ENCODE data around the gene CEP192. TPM values are rescaled to one million over a fixed set of nuclear protein-coding genes. Genes with fewer than 3 reads are reported as not detected.
"Not testable (repeated sequence)": the region's sequence is repeated elsewhere in the genome, so short reads cannot be mapped to it uniquely, and the experiment has no call there.

Gene CEP192
- total RNA-seq, 1 donor, result 29.7 TPM

DNA sequence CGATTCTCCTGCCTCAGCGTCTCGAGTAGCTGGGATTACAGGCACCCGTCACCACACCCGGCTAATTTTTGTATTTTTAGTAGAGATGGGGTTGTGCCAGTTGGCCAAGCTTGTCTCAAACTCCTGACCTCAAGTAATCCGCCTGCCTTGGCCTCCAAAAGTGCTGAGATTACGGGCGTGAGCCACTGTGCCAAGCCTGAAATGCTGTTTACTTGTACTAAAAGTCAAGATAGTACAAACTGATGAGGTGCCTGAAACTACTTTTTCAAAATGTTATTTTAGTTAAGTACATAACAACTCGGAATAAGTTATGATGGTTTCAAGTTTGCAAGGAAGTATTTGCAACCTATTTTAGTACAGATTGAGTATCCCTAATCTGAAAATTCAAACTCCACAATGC lies 85.7 kb downstream of the CEP192 start:
- Histone ChIP-seq H3K36me3 (ENCODE audit: insufficient read depth, low read length) (peaks cover 32% of the 10 kb centered on the region), H3K4me1 (ENCODE audit: insufficient read depth, low read length) (no peaks in the 10 kb centered on the region), H3K4me3 (ENCODE audit: insufficient read depth, low read length) (no peak overlapping the region), H3K9me3 (ENCODE audit: low read depth, low read length) (no peaks in the 10 kb centered on the region), H3K27me3 (ENCODE audit: insufficient read depth, low read length) (no peaks in the 10 kb centered on the region), H4K20me1 (ENCODE audit: insufficient read depth, low read length) (no peaks in the 10 kb centered on the region), H3K4me2 (ENCODE audit: insufficient read depth, low read length) (no peak overlapping the region), H3K79me2 (ENCODE audit: insufficient read depth, low read length) (no peaks in the 10 kb centered on the region), H2AFZ (ENCODE audit: low read length) (no peak overlapping the region), H3K27ac (ENCODE audit: low read depth, low read length) (no peak overlapping the region)
- no peak for TF ChIP-seq CTCF (IDR thresholded peaks at IDR 0.05; ENCODE audit: extremely low read depth, low read depth, low read length)
- DNase-seq (ENCODE audit: insufficient read length, low spot score, missing footprints), result no peak

DNA sequence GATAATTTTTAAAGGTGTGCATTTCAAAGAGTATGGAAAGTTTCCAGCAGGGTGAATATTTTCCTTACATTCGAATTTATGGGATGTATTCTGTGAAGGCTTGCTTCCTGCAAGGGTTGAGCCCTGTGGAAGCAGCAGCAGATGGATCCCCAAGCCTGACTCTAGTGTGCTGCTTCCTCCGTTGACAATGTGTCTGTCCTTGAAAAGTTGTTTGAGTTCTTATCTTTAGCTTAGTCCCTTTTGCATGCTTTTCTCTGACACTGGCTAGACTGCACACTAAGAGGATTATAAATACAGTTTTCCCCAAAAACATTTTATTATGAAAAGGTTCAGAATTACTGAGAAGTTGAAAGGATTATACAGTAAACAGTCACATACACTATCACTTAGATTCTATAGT lies 86.3 kb downstream of the CEP192 start:
- Histone ChIP-seq H3K4me3 (ENCODE audit: insufficient read depth, low read length) (no peak overlapping the region), H4K20me1 (ENCODE audit: insufficient read depth, low read length) (no peaks in the 10 kb centered on the region), H3K36me3 (ENCODE audit: insufficient read depth, low read length) (peaks cover 26% of the 10 kb centered on the region), H3K4me1 (ENCODE audit: insufficient read depth, low read length) (no peaks in the 10 kb centered on the region), H3K27me3 (ENCODE audit: insufficient read depth, low read length) (no peaks in the 10 kb centered on the region), H2AFZ (ENCODE audit: low read length) (no peak overlapping the region), H3K9me3 (ENCODE audit: low read depth, low read length) (no peaks in the 10 kb centered on the region), H3K79me2 (ENCODE audit: insufficient read depth, low read length) (no peaks in the 10 kb centered on the region), H3K27ac (ENCODE audit: low read depth, low read length) (no peak overlapping the region), H3K4me2 (ENCODE audit: insufficient read depth, low read length) (no peak overlapping the region)
- TF ChIP-seq CTCF (IDR thresholded peaks at IDR 0.05; ENCODE audit: extremely low read depth, low read depth, low read length), result no peak
- no peak for DNase-seq (ENCODE audit: insufficient read length, low spot score, missing footprints)

DNA sequence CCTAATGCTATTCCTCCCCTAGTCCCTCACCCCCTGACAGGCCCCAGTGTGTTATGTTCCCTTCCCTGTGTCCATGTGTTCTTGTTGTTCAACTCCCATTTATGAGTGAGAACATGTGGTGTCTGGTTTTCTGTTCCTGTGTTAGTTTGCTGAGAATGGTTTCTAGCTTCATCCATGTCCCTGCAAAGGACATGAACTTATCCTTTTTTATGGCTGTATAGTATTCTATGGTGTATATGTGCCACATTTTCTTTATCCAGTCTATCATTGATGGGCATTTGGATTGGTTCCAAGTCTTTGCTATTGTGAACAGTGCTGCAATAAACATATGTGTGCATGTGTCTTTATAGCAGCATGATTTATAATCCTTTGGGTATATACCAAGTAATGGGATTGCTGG lies 86.9 kb downstream of the CEP192 start:
- not testable (repeated sequence) for H3K27ac ChIP-seq (ENCODE audit: low read depth, low read length); H3K4me3 ChIP-seq (ENCODE audit: insufficient read depth, low read length); H3K4me2 ChIP-seq (ENCODE audit: insufficient read depth, low read length); H3K4me1 ChIP-seq (ENCODE audit: insufficient read depth, low read length); H3K27me3 ChIP-seq (ENCODE audit: insufficient read depth, low read length); DNase-seq (ENCODE audit: insufficient read length, low spot score, missing footprints); H3K79me2 ChIP-seq (ENCODE audit: insufficient read depth, low read length); H3K9me3 ChIP-seq (ENCODE audit: low read depth, low read length); H4K20me1 ChIP-seq (ENCODE audit: insufficient read depth, low read length); H2AFZ ChIP-seq (ENCODE audit: low read length)
- peaks cover 20% of the 10 kb centered on the region for H3K36me3 ChIP-seq (ENCODE audit: insufficient read depth, low read length)

- TF ChIP-seq CTCF (IDR thresholded peaks at IDR 0.05; ENCODE audit: extremely low read depth, low read depth, low read length), result no peak
- DNase-seq (ENCODE audit: insufficient read length, low spot score, missing footprints), result no peak
- no peak overlapping the region for H3K27ac ChIP-seq (ENCODE audit: low read depth, low read length)
These were observed 95.7 kb downstream of the CEP192 start for GRCh38 chr18:13086906-13087305.

More at GRCh38 chr18:13086906-13087305, 95.7 kb downstream of the CEP192 start:
- H2AFZ ChIP-seq (ENCODE audit: low read length), result no peak overlapping the region
- H3K9me3 ChIP-seq (ENCODE audit: low read depth, low read length), result no peaks in the 10 kb centered on the region
- H3K4me1 ChIP-seq (ENCODE audit: insufficient read depth, low read length), result no peaks in the 10 kb centered on the region
- H3K4me2 ChIP-seq (ENCODE audit: insufficient read depth, low read length), result no peak overlapping the region
- peaks cover 11% of the 10 kb centered on the region for H3K36me3 ChIP-seq (ENCODE audit: insufficient read depth, low read length)
- H3K4me3 ChIP-seq (ENCODE audit: insufficient read depth, low read length), result no peak overlapping the region
- no peaks in the 10 kb centered on the region for H3K79me2 ChIP-seq (ENCODE audit: insufficient read depth, low read length)
- H3K27me3 ChIP-seq (ENCODE audit: insufficient read depth, low read length), result no peaks in the 10 kb centered on the region
- no peaks in the 10 kb centered on the region for H4K20me1 ChIP-seq (ENCODE audit: insufficient read depth, low read length)
